ENCODE results near the gene COPB1. TPM values are rescaled to one million over a fixed set of nuclear protein-coding genes. Genes with fewer than 3 reads are reported as not detected.

Gene COPB1
- total and polyA plus RNA-seq, 9 donors, result 77.5 to 128 (median 94.3) TPM

DNA sequence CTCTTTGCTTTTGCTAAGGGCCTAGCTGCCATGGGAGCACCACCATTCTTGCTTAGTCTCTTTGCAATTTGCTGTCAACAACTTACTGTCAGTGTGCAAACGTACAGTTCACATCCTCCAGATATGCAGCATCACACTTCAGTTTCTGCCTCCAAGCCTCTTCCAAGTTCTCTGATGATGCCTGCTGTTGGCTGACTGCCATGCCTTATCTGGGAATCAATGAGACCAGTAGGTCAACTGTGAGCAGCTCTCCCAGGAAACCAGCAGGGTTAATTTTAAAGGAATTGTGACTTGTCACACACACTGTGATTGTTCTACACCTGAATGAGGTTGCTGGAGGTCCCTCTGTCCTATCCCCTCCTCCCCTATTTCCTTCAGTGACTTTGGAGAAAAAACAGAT lies 56.0 kb downstream of the COPB1 start:
- WGBS (ENCODE audit: insufficient coverage), result 60% methylated on average over 1 of the region's 1 CpG
- Histone ChIP-seq H3K27ac (ENCODE audit: low read length) (no peak overlapping the region), H3K4me1 (ENCODE audit: control insufficient read depth, insufficient read depth, low read length) (no peaks in the 10 kb centered on the region), H3K36me3 (ENCODE audit: control insufficient read depth, insufficient read depth, low read length) (no peaks in the 10 kb centered on the region), H3K27me3 (ENCODE audit: control insufficient read depth, insufficient read depth, low read length) (no peaks in the 10 kb centered on the region), H3K4me3 (ENCODE audit: low read length) (no peak overlapping the region), H3K9me3 (replicated peaks; ENCODE audit: control insufficient read depth, low read depth, low read length) (no peaks in the 10 kb centered on the region)
- no peak for DNase-seq

- Histone ChIP-seq H3K4me1 (ENCODE audit: control insufficient read depth, insufficient read depth, low read length) (no peaks in the 10 kb centered on the region), H3K4me3 (ENCODE audit: low read length) (no peak overlapping the region), H3K27ac (ENCODE audit: low read length) (no peak overlapping the region), H3K36me3 (ENCODE audit: control insufficient read depth, insufficient read depth, low read length) (no peaks in the 10 kb centered on the region), H3K9me3 (replicated peaks; ENCODE audit: control insufficient read depth, low read depth, low read length) (no peaks in the 10 kb centered on the region), H3K27me3 (ENCODE audit: control insufficient read depth, insufficient read depth, low read length) (no peaks in the 10 kb centered on the region)
- no peak for DNase-seq
- WGBS (ENCODE audit: insufficient coverage), result 60% methylated on average over 2 of the region's 3 CpGs
Observed at GRCh38 chr11:14435717-14436512, 63.7 kb downstream of the COPB1 start.

DNA sequence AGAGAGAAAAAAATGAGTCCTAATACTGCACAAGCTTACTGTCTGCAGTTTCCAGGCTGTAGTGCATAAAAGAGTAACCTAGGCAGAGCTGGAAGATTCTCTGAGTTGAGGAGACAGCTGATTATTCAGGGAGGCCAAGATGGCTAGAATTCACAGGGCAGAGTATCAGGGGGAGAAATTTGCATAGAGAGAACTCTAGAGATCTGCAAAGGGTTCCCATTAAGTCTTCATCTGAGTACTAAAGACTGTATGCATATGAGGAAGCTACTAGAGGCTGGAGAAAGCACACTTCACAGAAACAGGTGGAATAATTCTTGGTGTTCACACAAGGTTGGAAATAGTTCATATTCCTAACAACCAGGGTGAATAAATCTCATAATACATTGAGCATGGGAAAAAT lies 74.0 kb downstream of the COPB1 start:
- no peak overlapping the region for H3K4me3 ChIP-seq (ENCODE audit: low read length)
- H3K27ac ChIP-seq (ENCODE audit: low read length), result no peak overlapping the region
- no peaks in the 10 kb centered on the region for H3K27me3 ChIP-seq (ENCODE audit: control insufficient read depth, insufficient read depth, low read length)
- peaks cover 26% of the 10 kb centered on the region for H3K4me1 ChIP-seq (ENCODE audit: control insufficient read depth, insufficient read depth, low read length)
- DNase-seq, result no peak
- no peaks in the 10 kb centered on the region for H3K36me3 ChIP-seq (ENCODE audit: control insufficient read depth, insufficient read depth, low read length)
- no peaks in the 10 kb centered on the region for H3K9me3 ChIP-seq (replicated peaks; ENCODE audit: control insufficient read depth, low read depth, low read length)

DNA sequence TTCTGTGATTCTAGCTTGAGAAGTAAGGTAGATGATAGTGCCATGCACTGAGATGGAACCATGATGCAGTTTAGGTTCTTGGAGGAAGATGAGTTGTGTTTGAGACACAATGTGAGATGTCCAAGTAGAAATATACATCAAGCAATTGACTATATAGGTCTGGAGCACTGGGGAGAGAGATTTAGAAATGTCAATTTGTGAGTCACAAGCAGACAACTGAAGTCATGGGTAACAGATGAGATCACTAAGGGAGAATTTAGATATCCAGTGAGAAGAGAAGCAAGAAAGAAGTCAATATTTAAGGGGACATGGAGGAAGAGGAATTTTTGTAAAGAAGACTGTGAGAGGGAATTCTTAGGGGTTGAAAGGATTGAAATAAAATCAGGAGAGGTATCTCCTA lies 75.5 kb downstream of the COPB1 start:
- Histone ChIP-seq H3K9me3 (replicated peaks; ENCODE audit: control insufficient read depth, low read depth, low read length) (no peaks in the 10 kb centered on the region), H3K36me3 (ENCODE audit: control insufficient read depth, insufficient read depth, low read length) (no peaks in the 10 kb centered on the region), H3K27ac (ENCODE audit: low read length) (no peak overlapping the region), H3K4me3 (ENCODE audit: low read length) (no peak overlapping the region), H3K4me1 (ENCODE audit: control insufficient read depth, insufficient read depth, low read length) (peaks cover 29% of the 10 kb centered on the region), H3K27me3 (ENCODE audit: control insufficient read depth, insufficient read depth, low read length) (no peaks in the 10 kb centered on the region)
- DNase-seq, result no peak

GRCh38 chr11:14423633-14424032 lies 76.0 kb downstream of the COPB1 start:
- 44% methylated on average over 2 of the region's 2 CpGs for WGBS (ENCODE audit: insufficient coverage)
- no peak overlapping the region for H3K27ac ChIP-seq (ENCODE audit: low read length)
- no peak for DNase-seq

DNA sequence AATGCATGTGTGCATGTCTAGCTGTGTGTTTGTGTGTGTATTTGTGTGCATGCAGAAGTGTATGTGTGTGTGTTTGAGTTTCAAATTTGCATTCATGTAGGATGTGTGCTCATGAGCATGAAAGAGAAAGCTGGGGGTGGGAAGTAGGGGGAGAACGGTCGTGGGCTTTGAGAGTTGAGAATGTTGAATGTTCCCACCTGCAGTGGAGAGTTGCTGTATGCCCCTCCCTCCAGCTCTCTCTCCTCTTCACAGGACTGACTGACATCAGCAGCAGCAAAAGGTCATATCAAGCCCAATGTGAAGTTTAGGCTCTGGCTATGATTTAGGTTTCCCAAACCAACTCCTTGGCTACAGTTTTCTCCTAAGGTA lies 76.8 kb downstream of the COPB1 start:
- no peaks in the 10 kb centered on the region for H3K9me3 ChIP-seq (replicated peaks; ENCODE audit: control insufficient read depth, low read depth, low read length)
- H3K27ac ChIP-seq (ENCODE audit: low read length), result no peak overlapping the region
- WGBS (ENCODE audit: insufficient coverage), result no CpG with 5 or more reads among the region's 2 CpGs
- no peak for DNase-seq
- no peaks in the 10 kb centered on the region for H3K27me3 ChIP-seq (ENCODE audit: control insufficient read depth, insufficient read depth, low read length)
- no peaks in the 10 kb centered on the region for H3K36me3 ChIP-seq (ENCODE audit: control insufficient read depth, insufficient read depth, low read length)
- H3K4me3 ChIP-seq (ENCODE audit: low read length), result no peak overlapping the region
- H3K4me1 ChIP-seq (ENCODE audit: control insufficient read depth, insufficient read depth, low read length), result peaks cover 29% of the 10 kb centered on the region

More at GRCh38 chr11:14423633-14424032, 76.0 kb downstream of the COPB1 start:
- Histone ChIP-seq H3K4me3 (ENCODE audit: low read length) (no peak overlapping the region), H3K36me3 (ENCODE audit: control insufficient read depth, insufficient read depth, low read length) (no peaks in the 10 kb centered on the region), H3K27me3 (ENCODE audit: control insufficient read depth, insufficient read depth, low read length) (no peaks in the 10 kb centered on the region), H3K9me3 (replicated peaks; ENCODE audit: control insufficient read depth, low read depth, low read length) (no peaks in the 10 kb centered on the region), H3K4me1 (ENCODE audit: control insufficient read depth, insufficient read depth, low read length) (peaks cover 29% of the 10 kb centered on the region)

DNA sequence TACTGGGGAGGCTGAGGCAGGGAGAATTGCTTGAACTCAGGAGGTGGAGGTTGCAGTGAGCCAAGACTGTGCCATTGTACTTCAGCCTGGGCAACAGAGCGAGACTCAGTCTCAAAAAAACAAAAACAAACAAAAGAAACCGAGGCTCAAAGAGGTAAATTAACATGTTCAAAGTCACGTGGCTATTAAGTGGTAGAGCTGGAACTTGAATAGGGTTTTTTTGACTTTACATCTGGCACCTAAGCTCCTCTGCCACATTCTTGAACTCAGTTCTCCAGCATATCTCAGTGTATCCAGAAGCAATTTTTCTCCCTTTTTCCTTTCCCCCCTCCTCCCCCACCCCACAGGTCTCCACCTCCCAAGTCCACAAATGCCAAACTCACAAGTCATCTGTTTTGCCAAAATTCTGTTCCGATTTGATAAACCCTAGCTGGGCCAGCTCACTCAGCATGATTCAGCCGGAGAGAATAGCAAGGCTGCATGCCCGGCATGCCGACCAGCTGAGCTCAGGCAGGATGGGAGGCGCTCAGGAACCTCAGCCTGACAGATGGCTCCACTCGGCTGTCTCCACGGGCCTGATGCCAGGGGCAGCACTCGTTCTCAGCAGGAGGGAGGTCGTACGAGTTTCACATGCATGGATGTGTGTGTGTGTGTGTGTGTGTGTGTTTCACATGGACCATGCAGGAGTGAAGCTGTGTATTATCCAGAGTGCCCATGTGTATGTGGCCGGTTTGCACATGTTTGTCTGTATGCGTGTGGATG lies 77.4 kb downstream of the COPB1 start:
- Histone ChIP-seq H3K4me1 (ENCODE audit: control insufficient read depth, insufficient read depth, low read length) (peaks cover 32% of the 10 kb centered on the region), H3K9me3 (replicated peaks; ENCODE audit: control insufficient read depth, low read depth, low read length) (no peaks in the 10 kb centered on the region), H3K36me3 (ENCODE audit: control insufficient read depth, insufficient read depth, low read length) (no peaks in the 10 kb centered on the region), H3K4me3 (ENCODE audit: low read length) (no peak overlapping the region), H3K27ac (ENCODE audit: low read length) (peak overlapping the region; percentile 77), H3K27me3 (ENCODE audit: control insufficient read depth, insufficient read depth, low read length) (no peaks in the 10 kb centered on the region)
- 8% methylated on average over 12 of the region's 15 CpGs for WGBS (ENCODE audit: insufficient coverage)
- peak; percentile 94 for DNase-seq

GRCh38 chr11:14420223-14420622 lies 79.4 kb downstream of the COPB1 start:
- Histone ChIP-seq H3K27ac (ENCODE audit: low read length) (no peak overlapping the region), H3K27me3 (ENCODE audit: control insufficient read depth, insufficient read depth, low read length) (no peaks in the 10 kb centered on the region), H3K9me3 (replicated peaks; ENCODE audit: control insufficient read depth, low read depth, low read length) (no peaks in the 10 kb centered on the region), H3K4me3 (ENCODE audit: low read length) (no peak overlapping the region), H3K36me3 (ENCODE audit: control insufficient read depth, insufficient read depth, low read length) (no peaks in the 10 kb centered on the region), H3K4me1 (ENCODE audit: control insufficient read depth, insufficient read depth, low read length) (peaks cover 34% of the 10 kb centered on the region)
- DNase-seq, result no peak
- WGBS (ENCODE audit: insufficient coverage), result 95% methylated on average over 2 of the region's 3 CpGs

- H3K36me3 ChIP-seq (ENCODE audit: control insufficient read depth, insufficient read depth, low read length), result no peaks in the 10 kb centered on the region
- WGBS (ENCODE audit: insufficient coverage), result 60% methylated on average over 1 of the region's 6 CpGs
- H3K27ac ChIP-seq (ENCODE audit: low read length), result no peak overlapping the region
- DNase-seq, result no peak
- H3K4me3 ChIP-seq (ENCODE audit: low read length), result no peak overlapping the region
- H3K27me3 ChIP-seq (ENCODE audit: control insufficient read depth, insufficient read depth, low read length), result no peaks in the 10 kb centered on the region
- peaks cover 39% of the 10 kb centered on the region for H3K4me1 ChIP-seq (ENCODE audit: control insufficient read depth, insufficient read depth, low read length)
- no peaks in the 10 kb centered on the region for H3K9me3 ChIP-seq (replicated peaks; ENCODE audit: control insufficient read depth, low read depth, low read length)
Observed at GRCh38 chr11:14418801-14419417, 80.7 kb downstream of the COPB1 start.

DNA sequence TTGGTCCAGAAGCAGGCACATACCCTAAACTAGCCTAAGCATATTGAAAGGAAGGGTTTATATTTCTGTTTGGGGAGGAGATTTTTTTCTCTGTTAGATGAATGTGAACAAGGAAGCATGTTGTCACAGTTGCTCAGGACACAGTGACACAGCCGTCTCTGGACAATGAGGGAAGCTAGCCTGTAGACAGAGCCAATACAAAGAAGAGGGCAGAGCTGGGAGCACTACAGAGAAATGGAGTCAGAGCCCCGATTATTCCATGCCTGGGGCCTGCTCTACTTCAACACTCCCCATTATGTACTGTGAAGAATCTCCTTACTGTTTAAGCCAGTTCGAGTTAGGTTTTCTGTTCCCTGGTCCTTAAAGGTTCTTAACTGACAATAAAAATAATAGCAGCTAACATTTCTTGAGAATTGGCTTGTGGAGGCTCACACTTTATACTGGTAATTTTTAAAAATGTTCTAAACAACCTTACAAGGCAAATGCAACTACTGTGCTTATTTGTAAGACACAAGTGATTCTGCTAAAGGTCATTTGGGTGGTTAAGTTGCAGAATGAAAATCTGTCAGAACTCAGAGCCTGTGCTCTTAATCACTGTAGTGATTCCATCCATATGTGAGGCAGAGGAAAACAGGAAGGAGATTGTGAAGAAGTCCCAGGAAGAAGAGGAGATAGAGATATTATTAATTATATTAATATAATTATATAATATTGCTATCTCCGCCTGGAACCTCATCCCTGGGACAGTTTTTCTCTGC lies 81.8 kb downstream of the COPB1 start:
- peaks cover 37% of the 10 kb centered on the region for H3K4me1 ChIP-seq (ENCODE audit: control insufficient read depth, insufficient read depth, low read length)
- no peak overlapping the region for H3K4me3 ChIP-seq (ENCODE audit: low read length)
- WGBS (ENCODE audit: insufficient coverage), result 100% methylated on average over 1 of the region's 4 CpGs
- H3K36me3 ChIP-seq (ENCODE audit: control insufficient read depth, insufficient read depth, low read length), result no peaks in the 10 kb centered on the region
- H3K27ac ChIP-seq (ENCODE audit: low read length), result no peak overlapping the region
- no peak for DNase-seq
- H3K9me3 ChIP-seq (replicated peaks; ENCODE audit: control insufficient read depth, low read depth, low read length), result no peaks in the 10 kb centered on the region
- H3K27me3 ChIP-seq (ENCODE audit: control insufficient read depth, insufficient read depth, low read length), result no peaks in the 10 kb centered on the region

Data from muscle of leg (tissue), 11 donors.